Measurements from ENCODE around the gene UBASH3B. TPM values are rescaled to one million over a fixed set of nuclear protein-coding genes. Genes with fewer than 3 reads are reported as not detected.

Gene UBASH3B
- total RNA-seq, 4 donors from 2014 or later, result 1.8 to 6.6 (median 3.4) TPM

DNA sequence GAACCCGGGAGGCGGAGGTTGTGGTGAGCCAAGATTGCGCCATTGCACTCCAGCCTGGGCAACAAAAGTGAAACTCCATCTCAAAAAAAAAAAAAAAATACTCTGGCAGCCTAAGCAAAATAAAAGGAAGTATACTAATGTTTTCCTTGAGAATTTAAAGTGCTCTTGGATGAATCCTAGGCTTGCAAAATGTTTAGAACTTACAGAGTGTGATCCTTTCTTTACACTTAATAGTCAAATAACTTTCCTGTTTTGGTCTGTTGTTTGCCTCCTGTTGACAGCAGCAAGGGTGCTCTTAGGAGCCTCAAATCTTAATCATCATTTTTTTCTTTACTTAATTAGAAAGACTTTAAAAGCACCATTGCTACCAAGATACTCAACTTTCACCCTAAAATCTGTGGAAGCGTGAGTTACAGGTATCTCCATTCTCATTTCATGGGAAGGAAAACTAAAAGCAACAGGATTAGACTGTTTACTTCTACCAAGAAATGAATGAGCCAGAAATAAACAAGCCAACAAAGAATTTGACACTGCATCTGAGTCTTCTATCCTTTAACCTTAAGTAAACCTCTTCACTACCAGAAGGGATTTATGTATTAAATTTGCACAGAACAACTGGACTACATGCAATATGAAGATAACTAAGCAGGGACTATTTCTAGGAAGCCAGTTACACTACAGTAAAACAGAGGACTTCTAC is 144.0 kb downstream of the UBASH3B start:
- 80% methylated on average over 4 of the region's 4 CpGs; no CpG with 5 or more reads in 1 of the 2 donors for WGBS, 2 donors (ENCODE audit: low coverage in 1 of 2)
- H3K4me3 ChIP-seq, result no peak overlapping the region
- H3K27me3 ChIP-seq, result no peaks in the 10 kb centered on the region
- H3K36me3 ChIP-seq, result peaks cover 0 to 12% of the 10 kb centered on the region in 2 donors
- no peak for ATAC-seq
- no peaks in the 10 kb centered on the region for H3K9me3 ChIP-seq
- H3K4me1 ChIP-seq, result no peaks in the 10 kb centered on the region
- no peak overlapping the region for H3K27ac ChIP-seq
- TF ChIP-seq POLR2AphosphoS5 (IDR thresholded peaks at IDR 0.05), result no peak
- no peak for TF ChIP-seq CTCF (IDR thresholded peaks at IDR 0.05)
- no peak for TF ChIP-seq EP300 (IDR thresholded peaks at IDR 0.05)
- no peak for TF ChIP-seq POLR2A (IDR thresholded peaks at IDR 0.05)

GRCh38 chr11:122802876-122803275 is 147.4 kb downstream of the UBASH3B start:
- ATAC-seq, result no peak
- TF ChIP-seq CTCF (IDR thresholded peaks at IDR 0.05) (no peak), EP300 (IDR thresholded peaks at IDR 0.05) (no peak), POLR2AphosphoS5 (IDR thresholded peaks at IDR 0.05) (no peak), POLR2A (IDR thresholded peaks at IDR 0.05) (no peak)
- Histone ChIP-seq H3K9me3 (no peaks in the 10 kb centered on the region), H3K27me3 (no peaks in the 10 kb centered on the region), H3K4me1 (no peaks in the 10 kb centered on the region), H3K4me3 (no peak overlapping the region), H3K27ac (no peak overlapping the region), H3K36me3 (peaks cover 0 to 3% of the 10 kb centered on the region in 2 donors)
- 83 to 100% methylated on average over 2 to 3 of the region's 5 CpGs for WGBS, 2 donors (ENCODE audit: low coverage in 1 of 2)

GRCh38 chr11:122803306-122803705 is 147.8 kb downstream of the UBASH3B start:
- H3K4me1 ChIP-seq, result peaks cover 0 to 2% (median 0%) of the 10 kb centered on the region in 3 donors
- H3K27me3 ChIP-seq, result no peaks in the 10 kb centered on the region
- no peak overlapping the region for H3K27ac ChIP-seq
- TF ChIP-seq POLR2AphosphoS5 (IDR thresholded peaks at IDR 0.05) (no peak), CTCF (IDR thresholded peaks at IDR 0.05) (no peak), EP300 (IDR thresholded peaks at IDR 0.05) (no peak), POLR2A (IDR thresholded peaks at IDR 0.05) (no peak)
- H3K9me3 ChIP-seq, result no peaks in the 10 kb centered on the region
- no peak overlapping the region for H3K4me3 ChIP-seq
- peaks cover 0 to 3% of the 10 kb centered on the region in 2 donors for H3K36me3 ChIP-seq
- no peak for ATAC-seq
- 100% methylated on average over 1 of the region's 2 CpGs; no CpG with 5 or more reads in 1 of the 2 donors for WGBS, 2 donors (ENCODE audit: low coverage in 1 of 2)

GRCh38 chr11:122803716-122804115 is 148.2 kb downstream of the UBASH3B start:
- TF ChIP-seq CTCF (IDR thresholded peaks at IDR 0.05), result no peak
- TF ChIP-seq POLR2A (IDR thresholded peaks at IDR 0.05), result no peak
- TF ChIP-seq EP300 (IDR thresholded peaks at IDR 0.05), result no peak
- TF ChIP-seq POLR2AphosphoS5 (IDR thresholded peaks at IDR 0.05), result no peak
- Histone ChIP-seq H3K27ac (no peak overlapping the region), H3K27me3 (no peaks in the 10 kb centered on the region), H3K9me3 (no peaks in the 10 kb centered on the region), H3K4me3 (no peak overlapping the region), H3K4me1 (peaks cover 0 to 7% (median 0%) of the 10 kb centered on the region in 3 donors), H3K36me3 (peaks cover 0 to 3% of the 10 kb centered on the region in 2 donors)
- ATAC-seq, result no peak
- WGBS, 2 donors (ENCODE audit: low coverage in 1 of 2), result 96% methylated on average over 4 of the region's 5 CpGs; no CpG with 5 or more reads in 1 of the 2 donors

DNA sequence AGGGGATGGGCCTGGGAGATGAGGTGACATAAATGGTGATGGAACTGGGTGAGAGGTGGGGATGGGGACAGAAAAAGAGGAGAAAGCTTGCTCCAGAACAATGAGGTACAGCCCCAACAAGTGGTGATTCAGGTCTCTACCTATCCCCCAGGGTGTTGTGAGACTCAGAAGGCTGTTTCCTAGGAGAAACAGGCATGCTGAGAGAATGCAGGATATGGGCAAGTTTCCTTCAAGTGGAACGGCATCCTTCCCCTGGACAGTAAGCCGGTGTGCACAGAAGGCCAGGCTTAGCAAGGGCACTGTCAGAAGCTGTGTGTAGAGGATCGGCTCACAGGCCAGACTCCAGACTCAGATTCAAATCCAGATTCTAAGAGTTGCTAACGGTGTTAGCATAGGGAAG is 148.6 kb downstream of the UBASH3B start:
- Histone ChIP-seq H3K27ac (no peak overlapping the region), H3K27me3 (no peaks in the 10 kb centered on the region), H3K36me3 (peaks cover 0 to 3% of the 10 kb centered on the region in 2 donors), H3K9me3 (no peaks in the 10 kb centered on the region), H3K4me1 (peaks cover 0 to 8% (median 0%) of the 10 kb centered on the region in 3 donors), H3K4me3 (no peak overlapping the region)
- no peak for ATAC-seq
- 80 to 100% methylated on average over 1 to 2 of the region's 4 CpGs for WGBS, 2 donors (ENCODE audit: low coverage in 1 of 2)
- no peak for TF ChIP-seq POLR2A (IDR thresholded peaks at IDR 0.05)
- TF ChIP-seq CTCF (IDR thresholded peaks at IDR 0.05), result no peak
- TF ChIP-seq EP300 (IDR thresholded peaks at IDR 0.05), result no peak
- TF ChIP-seq POLR2AphosphoS5 (IDR thresholded peaks at IDR 0.05), result no peak

Measured in gastroesophageal sphincter (tissue), 4 donors.